ENCODE measurements around the gene SERTM2. TPM values are rescaled to one million over a fixed set of nuclear protein-coding genes. Genes with fewer than 3 reads are reported as not detected.

Gene SERTM2
- total RNA-seq, 2 experiments from 2014 or later, result not detected

DNA sequence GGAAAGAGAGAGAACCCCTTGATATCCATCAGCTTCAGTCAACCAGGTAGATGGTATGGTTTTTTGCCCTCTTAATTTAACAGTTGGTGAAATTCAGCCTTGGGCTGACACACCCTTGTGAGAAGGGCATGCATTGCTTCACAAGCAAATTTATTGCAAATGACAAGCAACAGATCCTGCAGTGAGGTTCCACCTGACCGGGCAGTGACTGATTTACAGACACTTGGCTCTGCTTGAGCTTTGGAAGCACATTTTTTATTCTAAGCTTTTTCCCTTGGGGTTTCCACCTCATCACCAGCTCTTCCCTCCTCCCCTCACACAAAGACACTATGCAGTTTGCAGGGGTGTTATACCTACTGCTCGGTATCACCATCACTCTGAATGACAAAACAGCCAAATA, 28.3 kb upstream of the SERTM2 start:
- intact Hi-C loops (cut with micrococcal nuclease), result no loop called here
- no peak for TF ChIP-seq CTCF (IDR thresholded peaks at IDR 0.05)
- Mint-ChIP-seq H3K9me3 (no peaks in the 10 kb centered on the region), H3K4me1 (ENCODE audit: low read depth) (no peaks in the 10 kb centered on the region), H3K27me3 (no peaks in the 10 kb centered on the region), H3K36me3 (ENCODE audit: low read depth) (no peaks in the 10 kb centered on the region), H3K4me3 (no peak overlapping the region), H3K27ac (no peak overlapping the region)
- ChIA-PET CTCF (no interaction called here), POLR2A (no interaction called here)
- ATAC-seq, result no peak
- no peak for DNase-seq

- no peak for DNase-seq
- no peak for ATAC-seq
- H3K27me3 Mint-ChIP-seq, result no peaks in the 10 kb centered on the region
- H3K4me1 Mint-ChIP-seq (ENCODE audit: low read depth), result no peaks in the 10 kb centered on the region
- POLR2A ChIA-PET, result no interaction called here
- no peaks in the 10 kb centered on the region for H3K9me3 Mint-ChIP-seq
- H3K4me3 Mint-ChIP-seq, result no peak overlapping the region
- CTCF ChIA-PET, result no interaction called here
- H3K36me3 Mint-ChIP-seq (ENCODE audit: low read depth), result no peaks in the 10 kb centered on the region
- TF ChIP-seq CTCF (IDR thresholded peaks at IDR 0.05), result no peak
- intact Hi-C loops (cut with micrococcal nuclease), result no loop called here
- no peak overlapping the region for H3K27ac Mint-ChIP-seq
These were observed 27.6 kb upstream of the SERTM2 start for GRCh38 chrX:111483881-111484280.

- POLR2A ChIA-PET, result no interaction called here
These were observed 20.8 kb upstream of the SERTM2 start for GRCh38 chrX:111490688-111491087.

GRCh38 chrX:111492085-111492484, 19.4 kb upstream of the SERTM2 start:
- Mint-ChIP-seq H3K36me3 (ENCODE audit: low read depth) (no peaks in the 10 kb centered on the region), H3K9me3 (no peaks in the 10 kb centered on the region), H3K27me3 (peaks cover 3% of the 10 kb centered on the region), H3K4me3 (no peak overlapping the region), H3K4me1 (ENCODE audit: low read depth) (no peaks in the 10 kb centered on the region), H3K27ac (no peak overlapping the region)
- TF ChIP-seq CTCF (IDR thresholded peaks at IDR 0.05), result no peak
- DNase-seq, result no peak
- intact Hi-C loops (cut with micrococcal nuclease), result no loop called here
- no peak for ATAC-seq
- ChIA-PET POLR2A (no interaction called here), CTCF (no interaction called here)

More at GRCh38 chrX:111490688-111491087, 20.8 kb upstream of the SERTM2 start:
- H3K36me3 Mint-ChIP-seq (ENCODE audit: low read depth), result no peaks in the 10 kb centered on the region
- TF ChIP-seq CTCF (IDR thresholded peaks at IDR 0.05), result no peak
- intact Hi-C loops (cut with micrococcal nuclease), result no loop called here
- no peaks in the 10 kb centered on the region for H3K9me3 Mint-ChIP-seq
- H3K4me3 Mint-ChIP-seq, result no peak overlapping the region
- H3K27ac Mint-ChIP-seq, result no peak overlapping the region
- ATAC-seq (no peak), DNase-seq (no peak)
- H3K4me1 Mint-ChIP-seq (ENCODE audit: low read depth), result no peaks in the 10 kb centered on the region
- peaks cover 3% of the 10 kb centered on the region for H3K27me3 Mint-ChIP-seq
- CTCF ChIA-PET, result no interaction called here

DNA sequence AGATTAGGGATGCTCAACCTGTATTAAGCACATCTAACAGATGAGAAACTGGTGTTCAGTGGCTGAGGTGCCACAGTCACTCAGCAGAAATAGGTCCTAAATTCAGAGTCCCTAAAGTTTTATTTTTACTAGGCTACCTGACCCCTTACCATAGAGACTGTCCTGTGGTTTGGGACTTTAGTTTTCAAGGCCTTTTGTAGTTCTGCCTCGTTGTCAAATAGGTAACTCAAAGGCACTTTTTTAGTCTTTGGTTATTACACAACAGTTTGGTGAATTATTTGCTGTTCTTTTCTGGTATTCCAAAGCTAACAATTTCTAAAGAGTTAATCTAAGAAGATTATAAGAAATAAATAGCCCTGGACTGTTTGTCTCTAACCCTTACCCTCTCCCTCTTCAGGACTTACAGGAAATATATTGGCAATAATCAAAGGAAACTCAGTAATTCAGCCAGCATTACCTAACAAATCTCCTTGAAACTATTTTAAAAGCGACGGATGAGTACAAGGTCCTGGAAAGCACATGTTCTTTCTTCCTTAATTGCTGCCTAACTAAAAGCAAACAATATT, 12.8 kb upstream of the SERTM2 start:
- no peak overlapping the region for H3K4me3 Mint-ChIP-seq
- no peaks in the 10 kb centered on the region for H3K27me3 Mint-ChIP-seq
- no peaks in the 10 kb centered on the region for H3K4me1 Mint-ChIP-seq (ENCODE audit: low read depth)
- DNase-seq (no peak), ATAC-seq (no peak)
- intact Hi-C loops (cut with micrococcal nuclease), result no loop called here
- ChIA-PET CTCF (no interaction called here), POLR2A (no interaction called here)
- H3K27ac Mint-ChIP-seq, result no peak overlapping the region
- no peaks in the 10 kb centered on the region for H3K9me3 Mint-ChIP-seq
- no peaks in the 10 kb centered on the region for H3K36me3 Mint-ChIP-seq (ENCODE audit: low read depth)
- no peak for TF ChIP-seq CTCF (IDR thresholded peaks at IDR 0.05)
